NT2/D1 (cell line): ENCODE measurements around the gene ZNF182.
"Not testable (repeated sequence)": the region's sequence is repeated elsewhere in the genome, so short reads cannot be mapped to it uniquely, and the experiment has no call there.

Source experiments
- DNase-seq: peaks from one replicate; pipeline ENCODE4 v3.0.0-alpha.2; 2011; ENCODE audit warnings: low read depth, low spot score
- H3K27me3 ChIP-seq: 2 replicates; pipeline ENCODE4 v1.6.0; 2011; ENCODE audit warnings: mild to moderate bottlenecking; ENCODE audit not compliant: insufficient read length, insufficient read depth
- H3K36me3 ChIP-seq: 2 replicates; pipeline ENCODE4 v1.6.1; 2011; ENCODE audit warnings: mild to moderate bottlenecking, low read length, mixed read lengths; ENCODE audit not compliant: insufficient read depth, insufficient read length
- H3K4me1 ChIP-seq: 2 replicates; pipeline ENCODE4 v1.5.1; 2011; ENCODE audit not compliant: insufficient read depth, insufficient read length
- H3K4me3 ChIP-seq: 2 replicates; pipeline ENCODE4 v1.5.1; 2011; ENCODE audit warnings: low read depth; ENCODE audit not compliant: insufficient read length
- H3K9ac ChIP-seq: 2 replicates; pipeline ENCODE4 v1.6.0; 2011; ENCODE audit warnings: low read depth; ENCODE audit not compliant: insufficient read length
- H3K9me3 ChIP-seq: 2 replicates; pipeline ENCODE4 v1.5.1; 2011; ENCODE audit warnings: mild to moderate bottlenecking, low read length; ENCODE audit not compliant: insufficient read depth
- SUZ12 ChIP-seq: IDR thresholded peaks from 2 replicates; pipeline ENCODE4 v1.6.1; 2011; ENCODE audit not compliant: insufficient read length, insufficient read depth; ENCODE audit errors: extremely low read depth
- YY1 ChIP-seq: IDR thresholded peaks from 2 replicates; pipeline ENCODE4 v1.6.1; 2011; ENCODE audit not compliant: insufficient read length, insufficient read depth
- ZNF274 ChIP-seq: IDR thresholded peaks from 2 replicates; pipeline ENCODE4 v1.6.1; 2011; ENCODE audit warnings: mild to moderate bottlenecking, low read depth, low read length

Gene ZNF182

DNA sequence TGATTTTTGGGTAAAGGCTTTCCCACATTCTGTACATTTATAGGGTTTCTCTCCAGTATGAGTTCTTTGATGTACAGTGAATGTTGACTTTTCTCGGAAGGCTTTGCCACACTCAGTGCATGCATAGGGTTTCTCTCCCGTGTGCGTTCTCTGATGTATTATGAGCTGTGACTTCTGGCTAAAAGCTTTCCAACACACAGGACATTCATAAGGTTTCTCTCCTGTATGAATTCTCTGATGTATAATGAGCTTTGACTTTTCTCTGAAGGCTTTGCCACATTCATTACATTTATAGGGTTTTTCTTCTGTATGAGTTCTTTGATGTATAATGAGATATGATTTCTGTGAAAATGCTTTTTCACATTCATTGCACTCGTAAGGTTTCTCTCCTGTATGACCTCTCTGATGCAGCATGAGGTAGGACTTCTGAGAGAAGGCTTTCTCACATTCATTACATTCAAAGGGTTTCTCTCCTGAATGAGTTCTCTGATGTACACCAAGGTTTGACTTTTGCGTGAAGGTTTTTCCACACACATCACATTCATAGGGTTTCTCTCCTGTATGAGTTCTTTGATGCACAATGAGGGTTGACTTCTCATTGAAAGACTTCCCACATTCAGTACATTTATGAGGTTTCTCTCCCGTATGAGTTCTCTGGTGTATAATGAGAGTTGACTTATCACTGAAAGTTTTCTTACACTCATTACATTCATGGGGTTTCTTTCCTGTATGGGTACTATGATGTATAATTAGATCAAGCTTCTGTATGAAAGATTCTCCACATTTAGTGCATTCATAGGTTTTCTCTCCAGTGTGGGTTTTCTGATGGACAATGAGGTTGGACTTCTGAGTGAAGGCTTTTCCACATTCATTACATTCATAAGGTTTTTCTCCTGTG, 27.3 kb downstream of the ZNF182 start:
- no peak overlapping the region for H3K4me3 ChIP-seq
- DNase-seq, result no peak
- no peak overlapping the region for H3K9ac ChIP-seq
- no peaks in the 10 kb centered on the region for H3K4me1 ChIP-seq
- no peaks in the 10 kb centered on the region for H3K27me3 ChIP-seq
- peaks cover 50% of the 10 kb centered on the region for H3K36me3 ChIP-seq
- peaks cover 80% of the 10 kb centered on the region for H3K9me3 ChIP-seq
- TF ChIP-seq ZNF274 (peak; percentile 95), YY1 (no peak), SUZ12 (no peak)

DNA sequence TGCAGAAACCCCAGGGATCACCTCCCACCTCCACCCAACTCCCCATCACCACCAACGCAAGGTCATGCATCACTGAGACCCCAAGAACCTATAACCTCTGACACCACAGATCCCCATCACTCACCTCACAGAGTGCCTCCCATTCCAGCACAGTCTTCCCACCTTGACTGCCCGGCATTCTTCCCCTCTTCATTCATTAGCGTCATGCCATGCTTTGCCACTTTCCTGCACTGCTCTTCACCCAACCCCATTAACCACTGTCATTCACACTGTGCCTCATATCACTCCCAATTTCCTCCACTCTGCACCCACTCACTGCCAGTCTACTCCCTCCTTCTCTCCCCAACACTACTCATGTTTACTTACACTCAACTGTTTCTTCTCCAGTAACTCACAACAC, 30.6 kb downstream of the ZNF182 start:
- Histone ChIP-seq H3K9me3 (peaks cover 60% of the 10 kb centered on the region), H3K4me3 (no peak overlapping the region), H3K4me1 (no peaks in the 10 kb centered on the region), H3K9ac (no peak overlapping the region), H3K27me3 (no peaks in the 10 kb centered on the region), H3K36me3 (peaks cover 29% of the 10 kb centered on the region)
- TF ChIP-seq SUZ12, result no peak
- no peak for TF ChIP-seq YY1
- TF ChIP-seq ZNF274, result no peak
- DNase-seq, result no peak

DNA sequence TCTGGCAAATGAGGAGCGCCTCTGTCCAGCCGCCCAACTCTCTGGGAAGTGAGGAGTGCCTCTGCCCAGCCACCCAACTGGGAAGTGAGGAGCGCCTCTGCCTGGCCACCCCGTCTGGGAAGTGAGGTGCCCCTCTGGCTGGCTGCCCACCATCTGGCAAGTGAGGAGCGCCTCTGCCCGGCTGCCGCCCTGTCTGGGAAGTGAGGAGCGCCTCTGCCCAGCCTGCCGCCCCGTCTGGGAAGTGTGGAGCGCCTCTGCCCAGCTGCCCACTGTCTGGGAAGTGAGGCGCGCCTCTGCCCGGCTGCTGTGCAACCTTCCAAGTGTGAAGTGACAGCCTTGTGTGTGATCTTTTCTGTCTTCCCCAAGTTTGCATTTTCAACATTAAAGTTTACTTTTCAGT, 38.3 kb downstream of the ZNF182 start:
- H3K27me3 ChIP-seq, H3K36me3 ChIP-seq, H3K9ac ChIP-seq, DNase-seq, H3K4me3 ChIP-seq, H3K4me1 ChIP-seq: not testable (repeated sequence)
- peaks cover 38% of the 10 kb centered on the region for H3K9me3 ChIP-seq

DNA sequence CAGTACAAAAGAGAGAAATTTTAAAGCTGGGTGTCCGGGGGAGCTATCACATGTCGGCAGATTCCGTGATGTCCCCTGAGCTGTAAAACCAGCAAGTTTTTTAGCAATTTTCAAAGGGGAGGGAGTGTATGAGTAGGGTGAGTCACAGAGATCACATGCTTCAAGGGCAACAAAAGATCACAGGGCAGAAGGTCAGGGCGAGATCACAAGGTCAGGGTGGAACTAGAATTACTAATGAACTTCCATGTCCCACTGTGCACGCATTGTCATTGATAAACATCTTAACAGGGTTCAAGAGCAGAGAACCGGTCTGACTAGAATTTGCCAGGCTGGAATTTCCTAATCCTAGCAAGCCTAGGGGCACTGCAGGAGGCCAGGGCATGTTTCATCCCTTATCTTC, 42.0 kb downstream of the ZNF182 start:
- H3K9me3 ChIP-seq, result peaks cover 28% of the 10 kb centered on the region
- H3K9ac ChIP-seq, H3K27me3 ChIP-seq, H3K4me3 ChIP-seq, H3K36me3 ChIP-seq, H3K4me1 ChIP-seq: not testable (repeated sequence)
- DNase-seq, result peak; percentile 13

DNA sequence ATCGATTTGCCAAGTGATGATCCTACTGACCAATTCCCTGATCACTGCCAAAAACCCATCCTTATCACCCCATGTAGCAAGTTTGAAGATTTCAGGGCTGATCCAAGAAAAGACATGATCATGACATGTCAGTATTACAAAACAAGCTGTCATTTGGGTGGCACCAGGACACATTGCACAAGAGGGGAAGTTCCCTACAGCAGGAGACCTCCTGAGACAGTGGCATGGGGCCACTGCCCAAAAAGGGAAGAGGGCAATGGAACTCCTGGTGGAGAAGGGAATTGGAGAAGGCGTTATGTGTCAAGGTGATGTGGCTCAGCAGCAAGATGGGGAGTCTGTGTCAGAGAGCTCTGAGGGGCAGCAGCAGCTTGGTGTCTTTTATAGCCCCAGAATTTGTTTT, 43.4 kb downstream of the ZNF182 start:
- TF ChIP-seq SUZ12, result no peak
- TF ChIP-seq YY1, result no peak
- no peak for TF ChIP-seq ZNF274
- Histone ChIP-seq H3K36me3 (no peaks in the 10 kb centered on the region), H3K4me3 (no peak overlapping the region), H3K9me3 (peaks cover 21% of the 10 kb centered on the region), H3K4me1 (no peaks in the 10 kb centered on the region), H3K9ac (no peak overlapping the region), H3K27me3 (no peaks in the 10 kb centered on the region)
- no peak for DNase-seq

DNA sequence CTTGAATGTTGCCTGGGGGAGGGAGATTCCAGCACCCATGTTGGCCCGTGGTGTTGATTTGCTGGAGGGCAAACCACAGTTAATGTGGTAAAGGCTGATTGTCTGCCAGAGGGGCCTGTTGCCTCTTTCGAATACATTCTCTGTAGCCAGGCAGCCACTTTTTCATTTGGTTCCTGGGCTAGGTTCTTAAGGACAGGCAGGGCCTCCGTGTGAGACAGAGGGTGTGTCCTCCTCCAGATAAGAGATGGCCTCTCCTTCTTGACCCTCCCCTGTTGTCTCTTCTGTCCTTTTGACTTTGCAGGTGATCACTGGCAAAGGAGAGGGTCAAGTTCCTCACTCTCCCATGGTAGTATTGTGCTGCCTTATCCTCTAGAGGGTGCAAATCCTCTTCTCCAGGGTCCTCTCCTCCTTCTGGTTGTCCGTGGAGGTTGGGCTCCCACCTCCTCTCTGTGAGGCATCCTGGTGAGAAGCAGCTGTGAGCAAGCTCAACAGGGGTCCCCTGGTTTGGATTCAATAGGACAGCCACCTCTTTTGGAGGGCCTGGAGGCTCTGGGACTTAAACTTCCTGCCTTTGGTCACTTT, 44.9 kb downstream of the ZNF182 start:
- DNase-seq, result peak; percentile 8
- no peak for TF ChIP-seq YY1
- TF ChIP-seq SUZ12, result no peak
- TF ChIP-seq ZNF274, result no peak
- no peaks in the 10 kb centered on the region for H3K36me3 ChIP-seq
- no peak overlapping the region for H3K4me3 ChIP-seq
- H3K4me1 ChIP-seq, result no peaks in the 10 kb centered on the region
- no peak overlapping the region for H3K9ac ChIP-seq
- H3K9me3 ChIP-seq, result peaks cover 8% of the 10 kb centered on the region
- no peaks in the 10 kb centered on the region for H3K27me3 ChIP-seq

DNA sequence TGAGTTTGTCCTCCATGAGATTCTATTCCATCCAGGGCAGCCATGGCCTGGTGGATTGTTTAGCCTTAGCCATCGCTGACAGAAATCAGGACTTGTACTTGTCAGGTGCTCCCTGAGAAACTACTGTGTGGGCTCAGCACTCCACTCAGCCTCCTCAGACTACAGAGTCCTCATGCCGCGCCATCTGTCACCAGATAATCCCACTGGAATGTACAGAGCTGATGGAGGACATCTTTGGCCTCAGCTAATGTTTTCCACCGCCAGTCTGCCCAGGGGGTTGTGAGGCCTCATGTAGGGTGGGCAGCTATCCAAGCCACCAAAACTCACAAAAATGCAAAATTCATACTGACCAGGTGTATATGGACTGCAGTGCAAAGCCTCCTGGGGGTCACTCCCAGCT, 45.6 kb downstream of the ZNF182 start:
- not testable (repeated sequence) for H3K4me1 ChIP-seq, DNase-seq, H3K9ac ChIP-seq, H3K27me3 ChIP-seq, H3K36me3 ChIP-seq, H3K9me3 ChIP-seq, H3K4me3 ChIP-seq

DNA sequence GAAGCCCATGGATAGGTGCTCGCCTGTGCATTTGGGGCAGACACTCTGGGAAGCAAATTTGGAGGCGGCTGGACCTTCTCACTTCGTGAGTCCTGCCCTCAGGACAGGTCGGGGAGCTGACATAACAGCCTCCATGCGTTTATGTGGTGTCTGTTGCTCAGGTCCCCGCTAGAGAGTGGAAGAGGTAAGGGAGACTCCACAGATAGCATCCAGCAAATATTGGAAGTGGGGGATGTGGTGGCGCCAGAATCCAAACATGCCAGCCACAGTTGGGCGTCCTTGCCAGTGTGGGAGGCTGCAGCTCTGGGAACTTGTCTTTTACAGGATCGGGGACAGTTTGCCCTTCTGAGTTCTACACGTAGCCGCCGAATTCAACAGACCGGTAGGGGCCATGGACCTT, 47.8 kb downstream of the ZNF182 start:
- no peak for DNase-seq
- H3K9ac ChIP-seq, result no peak overlapping the region
- H3K4me3 ChIP-seq, result no peak overlapping the region
- H3K36me3 ChIP-seq, result no peaks in the 10 kb centered on the region
- no peak for TF ChIP-seq ZNF274
- TF ChIP-seq YY1, result no peak
- TF ChIP-seq SUZ12, result no peak
- H3K9me3 ChIP-seq, result no peaks in the 10 kb centered on the region
- H3K4me1 ChIP-seq, result no peaks in the 10 kb centered on the region
- no peaks in the 10 kb centered on the region for H3K27me3 ChIP-seq

DNA sequence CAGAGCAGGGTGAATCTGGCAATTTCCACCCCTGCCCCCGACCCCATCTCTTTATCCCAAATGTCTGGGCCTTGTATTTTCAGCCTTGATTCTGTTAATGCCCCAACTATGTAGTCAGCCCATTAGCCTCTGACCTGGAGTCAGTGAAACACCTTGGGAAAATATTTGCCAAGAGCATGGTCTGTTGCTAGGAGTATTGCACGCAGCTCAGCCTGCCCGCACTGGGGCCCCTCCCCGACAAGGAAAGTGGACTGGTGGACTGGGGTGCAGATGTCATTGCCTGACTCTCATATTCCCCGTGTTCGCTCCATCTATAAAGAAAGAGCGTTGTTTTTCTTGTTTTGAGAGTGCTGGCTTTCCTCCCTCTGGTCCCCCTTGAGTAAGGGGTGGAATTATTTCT, 48.5 kb downstream of the ZNF182 start:
- DNase-seq, H3K27me3 ChIP-seq: not testable (repeated sequence)

More for the DNA sequence above, 48.5 kb downstream of the ZNF182 start:
- not testable (repeated sequence) for H3K36me3 ChIP-seq, H3K4me3 ChIP-seq, H3K9me3 ChIP-seq, H3K4me1 ChIP-seq, H3K9ac ChIP-seq
